ENCODE results near the gene ATF1. TPM values are rescaled to one million over a fixed set of nuclear protein-coding genes. Genes with fewer than 3 reads are reported as not detected.

The ATF1 gene
- total and polyA plus RNA-seq, 10 of the 15 experiments (the other 5 are each of a cell fraction or from before 2014, with no cell fraction given) = 15.4 to 92.0 (median 33.6) TPM

DNA sequence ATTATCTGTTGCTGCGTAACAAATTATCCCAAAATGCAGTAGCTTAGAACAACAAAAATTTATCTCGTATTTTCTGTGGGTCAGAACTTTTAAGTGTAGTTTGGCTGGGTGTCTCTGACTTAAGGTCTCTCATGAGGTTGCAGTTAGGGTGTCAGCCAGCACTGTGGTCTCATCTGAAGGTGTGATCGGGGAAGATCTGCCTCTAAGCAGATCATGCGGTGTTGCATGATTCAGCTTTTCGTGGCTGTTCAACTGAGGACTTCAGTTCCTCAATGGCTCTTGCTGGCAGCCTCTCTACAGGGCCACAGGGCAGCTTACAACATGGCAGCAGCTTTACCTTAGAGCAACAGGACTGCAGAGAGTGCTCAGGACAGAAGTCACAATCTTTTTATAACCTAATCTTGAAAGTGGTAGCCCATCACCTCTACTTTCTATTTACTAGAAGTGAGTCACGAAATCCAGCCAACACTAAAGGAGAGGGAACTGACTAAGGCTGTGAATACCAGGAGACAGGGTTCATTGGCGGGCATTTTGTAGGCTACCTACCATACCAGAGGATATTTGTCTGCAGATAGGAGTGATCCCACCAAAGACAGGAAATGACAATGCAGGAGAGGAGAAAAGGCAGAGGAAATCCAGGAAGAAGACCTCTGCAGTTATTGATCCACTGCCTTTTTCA is 77.0 kb downstream of the ATF1 start:
- RAD21 ChIA-PET (ENCODE audit: unreplicated experiment) = no interaction called here
- TF ChIP-seq SP1 (IDR thresholded peaks at IDR 0.05; ENCODE audit: low read depth, low read length) (no peak), RAD21 (IDR thresholded peaks at IDR 0.05; ENCODE audit: insufficient read depth, low read depth, low read length) (no peak), ELK1 (IDR thresholded peaks at IDR 0.05; ENCODE audit: low read depth, low read length) (no peak), RAD51 (IDR thresholded peaks at IDR 0.05) (no peak), WRNIP1 (IDR thresholded peaks at IDR 0.05; ENCODE audit: borderline replicate concordance, low read depth, low read length) (no peak), NFXL1 (IDR thresholded peaks at IDR 0.05; ENCODE audit: borderline replicate concordance) (no peak), MYC (IDR thresholded peaks at IDR 0.05; ENCODE audit: insufficient read depth, insufficient read length, insufficient replicate concordance, low read length, severe bottlenecking) (no peak), EGR1 (IDR thresholded peaks at IDR 0.05; ENCODE audit: borderline replicate concordance in 1 of 2, low read depth in 2 of 2, low read length in 2 of 2) (no peak), SPI1 (IDR thresholded peaks at IDR 0.05; ENCODE audit: borderline replicate concordance, insufficient read depth, low read depth, low read length) (no peak), JUND (IDR thresholded peaks at IDR 0.05; ENCODE audit: low read depth, low read length) (no peak), ESRRA (IDR thresholded peaks at IDR 0.05; ENCODE audit: low read length) (no peak), ZNF687 (IDR thresholded peaks at IDR 0.05) (no peak)
- TF ChIP-seq, protein P1, sequence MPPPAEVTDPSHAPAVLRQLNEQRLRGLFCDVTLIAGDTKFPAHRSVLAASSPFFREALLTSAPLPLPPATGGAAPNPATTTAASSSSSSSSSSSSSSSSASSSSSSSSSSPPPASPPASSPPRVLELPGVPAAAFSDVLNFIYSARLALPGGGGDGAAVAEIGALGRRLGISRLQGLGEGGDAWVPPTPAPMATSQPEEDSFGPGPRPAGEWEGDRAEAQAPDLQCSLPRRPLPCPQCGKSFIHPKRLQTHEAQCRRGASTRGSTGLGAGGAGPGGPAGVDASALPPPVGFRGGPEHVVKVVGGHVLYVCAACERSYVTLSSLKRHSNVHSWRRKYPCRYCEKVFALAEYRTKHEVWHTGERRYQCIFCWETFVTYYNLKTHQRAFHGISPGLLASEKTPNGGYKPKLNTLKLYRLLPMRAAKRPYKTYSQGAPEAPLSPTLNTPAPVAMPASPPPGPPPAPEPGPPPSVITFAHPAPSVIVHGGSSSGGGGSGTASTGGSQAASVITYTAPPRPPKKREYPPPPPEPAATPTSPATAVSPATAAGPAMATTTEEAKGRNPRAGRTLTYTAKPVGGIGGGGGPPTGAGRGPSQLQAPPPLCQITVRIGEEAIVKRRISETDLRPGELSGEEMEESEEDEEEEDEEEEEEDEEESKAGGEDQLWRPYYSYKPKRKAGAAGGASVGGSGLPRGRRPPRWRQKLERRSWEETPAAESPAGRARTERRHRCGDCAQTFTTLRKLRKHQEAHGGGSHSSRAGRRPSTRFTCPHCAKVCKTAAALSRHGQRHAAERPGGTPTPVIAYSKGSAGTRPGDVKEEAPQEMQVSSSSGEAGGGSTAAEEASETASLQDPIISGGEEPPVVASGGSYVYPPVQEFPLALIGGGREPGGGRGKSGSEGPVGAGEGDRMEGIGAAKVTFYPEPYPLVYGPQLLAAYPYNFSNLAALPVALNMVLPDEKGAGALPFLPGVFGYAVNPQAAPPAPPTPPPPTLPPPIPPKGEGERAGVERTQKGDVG (CRISPR knock-in tag; IDR thresholded peaks at IDR 0.05) = no peak
- TF ChIP-seq, protein P2, sequence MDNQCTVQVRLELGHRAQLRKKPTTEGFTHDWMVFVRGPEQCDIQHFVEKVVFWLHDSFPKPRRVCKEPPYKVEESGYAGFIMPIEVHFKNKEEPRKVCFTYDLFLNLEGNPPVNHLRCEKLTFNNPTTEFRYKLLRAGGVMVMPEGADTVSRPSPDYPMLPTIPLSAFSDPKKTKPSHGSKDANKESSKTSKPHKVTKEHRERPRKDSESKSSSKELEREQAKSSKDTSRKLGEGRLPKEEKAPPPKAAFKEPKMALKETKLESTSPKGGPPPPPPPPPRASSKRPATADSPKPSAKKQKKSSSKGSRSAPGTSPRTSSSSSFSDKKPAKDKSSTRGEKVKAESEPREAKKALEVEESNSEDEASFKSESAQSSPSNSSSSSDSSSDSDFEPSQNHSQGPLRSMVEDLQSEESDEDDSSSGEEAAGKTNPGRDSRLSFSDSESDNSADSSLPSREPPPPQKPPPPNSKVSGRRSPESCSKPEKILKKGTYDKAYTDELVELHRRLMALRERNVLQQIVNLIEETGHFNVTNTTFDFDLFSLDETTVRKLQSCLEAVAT (IDR thresholded peaks at IDR 0.05) = no peak

More for the DNA sequence above, 77.0 kb downstream of the ATF1 start:
- Histone ChIP-seq H3K27ac (ENCODE audit: control insufficient read depth, insufficient read depth) (no peak overlapping the region), H3K9ac (ENCODE audit: control insufficient read depth, insufficient read depth, low read length) (no peak overlapping the region), H3K36me3 (ENCODE audit: control insufficient read depth in 2 of 2, insufficient read depth in 2 of 2, low read length in 1 of 2) (no peaks in the 10 kb centered on the region), H3K79me2 (ENCODE audit: control insufficient read depth, insufficient read depth, low read length) (no peaks in the 10 kb centered on the region), H4K20me1 (ENCODE audit: control insufficient read depth, insufficient read depth) (no peaks in the 10 kb centered on the region), H3K4me3 (no peak overlapping the region), H3K4me2 (ENCODE audit: control insufficient read depth, insufficient read depth) (no peak overlapping the region), H3K9me3 (replicated peaks; ENCODE audit: control insufficient read depth, insufficient read depth, low read length) (peaks cover 2% of the 10 kb centered on the region; the same call in 1 of the 3 replicates), H3K4me1 (ENCODE audit: control insufficient read depth, insufficient read depth, low read length) (no peaks in the 10 kb centered on the region), H2AFZ (ENCODE audit: control insufficient read depth, low read depth, low read length) (no peak overlapping the region), H3K27me3 (replicated peaks in 1 of 2; ENCODE audit: control insufficient read depth in 2 of 2, insufficient read depth in 2 of 2, low read length in 1 of 2) (no peaks in the 10 kb centered on the region)
- no TSS peak for BruUV-seq (replicated peaks)
- ATAC-seq (no peak), FAIRE-seq (no peak), DNase-seq (ENCODE audit: low read depth, low spot score) (no peak)
- 66% methylated on average over 7 of the region's 7 CpGs for WGBS (ENCODE audit: insufficient coverage, insufficient replicate concordance, low lambda C conversion rate, missing lambda C conversion rate)
- ChIA-PET CTCF (no interaction called here), SMC1A (ENCODE audit: uncharacterized antibody, unreplicated experiment) (no interaction called here), POLR2A (no interaction called here)
- intact Hi-C loops (cut with micrococcal nuclease; ENCODE audit: unreplicated experiment) (no loop called here), in situ Hi-C loops (cut with MboI) (no loop called here)

All from GM12878 (cell line).